OCI-LY7 (cell line): ENCODE data around the gene LSM11.
"Not testable (repeated sequence)": the region's sequence is repeated elsewhere in the genome, so short reads cannot be mapped to it uniquely, and the experiment has no call there.

ENCODE experiments used
- EZH2phosphoT487 ChIP-seq: fragments of 200-600 bp; sonication (generic); IDR thresholded peaks from 2 replicates; pipeline ENCODE4 v1.6.1; 2018; ENCODE audit warnings: low read depth, borderline replicate concordance, mild to moderate bottlenecking, mixed run types, antibody characterized with exemption, low read length, moderate library complexity, mixed read lengths
- TF ChIP-seq, protein P1 (sequence below): fragments of 200-600 bp; sonication (generic); conservative IDR thresholded peaks from 2 replicates; pipeline ENCODE4 v1.5.1; 2014; ENCODE audit warnings: mild to moderate bottlenecking, antibody characterized with exemption, low read length, moderate library complexity, mixed read lengths

- TF ChIP-seq, protein P1, sequence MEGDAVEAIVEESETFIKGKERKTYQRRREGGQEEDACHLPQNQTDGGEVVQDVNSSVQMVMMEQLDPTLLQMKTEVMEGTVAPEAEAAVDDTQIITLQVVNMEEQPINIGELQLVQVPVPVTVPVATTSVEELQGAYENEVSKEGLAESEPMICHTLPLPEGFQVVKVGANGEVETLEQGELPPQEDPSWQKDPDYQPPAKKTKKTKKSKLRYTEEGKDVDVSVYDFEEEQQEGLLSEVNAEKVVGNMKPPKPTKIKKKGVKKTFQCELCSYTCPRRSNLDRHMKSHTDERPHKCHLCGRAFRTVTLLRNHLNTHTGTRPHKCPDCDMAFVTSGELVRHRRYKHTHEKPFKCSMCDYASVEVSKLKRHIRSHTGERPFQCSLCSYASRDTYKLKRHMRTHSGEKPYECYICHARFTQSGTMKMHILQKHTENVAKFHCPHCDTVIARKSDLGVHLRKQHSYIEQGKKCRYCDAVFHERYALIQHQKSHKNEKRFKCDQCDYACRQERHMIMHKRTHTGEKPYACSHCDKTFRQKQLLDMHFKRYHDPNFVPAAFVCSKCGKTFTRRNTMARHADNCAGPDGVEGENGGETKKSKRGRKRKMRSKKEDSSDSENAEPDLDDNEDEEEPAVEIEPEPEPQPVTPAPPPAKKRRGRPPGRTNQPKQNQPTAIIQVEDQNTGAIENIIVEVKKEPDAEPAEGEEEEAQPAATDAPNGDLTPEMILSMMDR: not testable (repeated sequence)
- TF ChIP-seq EZH2phosphoT487: not testable (repeated sequence)
Observed at GRCh38 chr5:157726607-157727006, 16.9 kb upstream of the LSM11 start.
